ENCODE measurements around the gene PRR36.

- no peak for TF ChIP-seq GATA3 (IDR thresholded peaks at IDR 0.05; ENCODE audit: low read depth, low read length)
- TF ChIP-seq GATA2 (IDR thresholded peaks at IDR 0.05; ENCODE audit: low read depth, low read length): no peak
Observed at GRCh38 chr19:7857727-7858108, 16.5 kb downstream of the PRR36 start.
